ENCODE data around the gene DENND4A. TPM values are rescaled to one million over a fixed set of nuclear protein-coding genes. Genes with fewer than 3 reads are reported as not detected.
A peak's percentile ranks its signal among the peaks of the same experiment; 100 is the strongest.
"Not testable (repeated sequence)": the region's sequence is repeated elsewhere in the genome, so short reads cannot be mapped to it uniquely, and the experiment has no call there.

Gene DENND4A
- polyA plus RNA-seq, 4 donors, result 14.5 to 23.8 (median 15.7) TPM

- no peak for DNase-seq (ENCODE audit: low read depth in 4 of 4, low spot score in 2 of 4)
Measured at GRCh38 chr15:65819563-65819960, 27.5 kb upstream of the DENND4A start.

GRCh38 chr15:65818927-65819562 is 27.0 kb upstream of the DENND4A start:
- no peak for DNase-seq (ENCODE audit: low read depth in 4 of 4, low spot score in 2 of 4)

- DNase-seq (ENCODE audit: low read depth in 4 of 4, low spot score in 2 of 4), result no peak
Measured at GRCh38 chr15:65816441-65816840, 24.3 kb upstream of the DENND4A start.

- not testable (repeated sequence) for DNase-seq (ENCODE audit: low read depth in 4 of 4, low spot score in 2 of 4)
Measured at GRCh38 chr15:65816008-65816407, 23.9 kb upstream of the DENND4A start.

GRCh38 chr15:65814271-65814670 is 22.2 kb upstream of the DENND4A start:
- not testable (repeated sequence) for DNase-seq (ENCODE audit: low read depth in 4 of 4, low spot score in 2 of 4)

- DNase-seq (ENCODE audit: low read depth in 4 of 4, low spot score in 2 of 4), result no peak
Measured at GRCh38 chr15:65812916-65813315, 20.8 kb upstream of the DENND4A start.

GRCh38 chr15:65812467-65812866 is 20.4 kb upstream of the DENND4A start:
- DNase-seq (ENCODE audit: low read depth in 4 of 4, low spot score in 2 of 4), result no peak

- DNase-seq (ENCODE audit: low read depth in 4 of 4, low spot score in 2 of 4), result no peak
Measured at GRCh38 chr15:65811835-65812234, 19.7 kb upstream of the DENND4A start.

GRCh38 chr15:65811011-65811733 is 19.1 kb upstream of the DENND4A start:
- not testable (repeated sequence) for DNase-seq (ENCODE audit: low read depth in 4 of 4, low spot score in 2 of 4)

- no peak for DNase-seq (ENCODE audit: low read depth in 4 of 4, low spot score in 2 of 4)
Measured at GRCh38 chr15:65806397-65806796, 14.3 kb upstream of the DENND4A start.

GRCh38 chr15:65805019-65805745 is 13.1 kb upstream of the DENND4A start:
- DNase-seq (ENCODE audit: low read depth in 4 of 4, low spot score in 2 of 4), result no peak

GRCh38 chr15:65804252-65804931 is 12.3 kb upstream of the DENND4A start:
- DNase-seq (ENCODE audit: low read depth in 4 of 4, low spot score in 2 of 4), result no peak

- DNase-seq (ENCODE audit: low read depth in 4 of 4, low spot score in 2 of 4), result no peak
Measured at GRCh38 chr15:65801229-65801805, 9.2 kb upstream of the DENND4A start.

GRCh38 chr15:65796610-65797078 is 4.6 kb upstream of the DENND4A start:
- no peak for DNase-seq (ENCODE audit: low read depth in 4 of 4, low spot score in 2 of 4)

- DNase-seq (ENCODE audit: low read depth in 4 of 4, low spot score in 2 of 4), result no peak
Measured at GRCh38 chr15:65795663-65796216, 3.6 kb upstream of the DENND4A start.

- DNase-seq (ENCODE audit: low read depth in 4 of 4, low spot score in 2 of 4), result no peak
Measured at GRCh38 chr15:65793818-65794104, 1.7 kb upstream of the DENND4A start.

GRCh38 chr15:65792988-65793817 is 1.1 kb upstream of the DENND4A start:
- DNase-seq (ENCODE audit: low read depth in 4 of 4, low spot score in 2 of 4), result no peak

- DNase-seq (ENCODE audit: low read depth in 4 of 4, low spot score in 2 of 4), result peak; percentile 50 to 61 (median 60)
Measured at GRCh38 chr15:65791335-65792137, 557 bp downstream of the DENND4A start.
